GM19239 (cell line): ENCODE measurements around the gene SLC12A7.
"Not testable (repeated sequence)": the region's sequence is repeated elsewhere in the genome, so short reads cannot be mapped to it uniquely, and the experiment has no call there.

Experiments used
- DNase-seq: peaks from one replicate; pipeline ENCODE4 v3.0.0; 2011; ENCODE audit warnings: low spot score; ENCODE audit not compliant: insufficient read length
- FAIRE-seq: peaks from 2 replicates; lab custom pipeline; 2011; peaks lifted over from hg19 to GRCh38; lab: Jason Lieb, UNC

The SLC12A7 gene

DNA sequence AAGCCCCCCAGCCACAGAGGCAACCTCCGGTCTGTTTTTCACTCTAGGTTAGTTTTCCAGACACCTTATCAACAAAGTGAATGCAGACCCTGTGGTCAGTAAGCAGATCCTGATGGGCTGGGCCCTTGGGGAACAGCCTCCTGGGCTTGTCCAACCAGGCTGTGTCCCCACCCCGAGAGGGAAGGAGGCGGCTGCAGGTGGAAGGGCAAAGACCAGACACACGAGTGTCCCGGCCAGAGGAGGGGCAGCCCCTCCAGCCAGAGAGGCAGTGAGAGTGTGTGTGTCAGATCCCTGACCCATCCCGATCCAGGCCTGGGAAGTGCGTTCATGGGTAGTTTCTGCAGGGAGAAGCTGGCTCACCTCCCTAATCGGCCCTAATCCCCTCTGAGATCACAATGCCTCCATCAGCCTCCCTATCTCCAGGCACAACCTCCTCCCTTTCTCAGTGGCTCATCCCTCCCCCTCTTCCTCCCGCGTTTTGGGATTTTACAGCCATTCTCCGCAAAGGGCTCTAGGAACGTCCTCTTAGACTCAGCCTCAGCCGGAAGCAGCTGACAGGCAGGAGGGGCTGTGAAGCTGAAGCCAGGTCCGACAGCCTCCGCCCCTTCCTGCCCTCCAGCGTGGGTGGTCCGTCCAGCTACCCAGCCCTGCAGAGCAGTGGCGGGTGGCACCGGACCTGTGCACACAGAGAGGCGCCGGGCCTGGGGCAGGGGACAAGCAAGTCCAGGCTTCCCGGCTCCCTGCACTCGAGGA, 9.7 kb downstream of the SLC12A7 start:
- no peak for DNase-seq
- no peak for FAIRE-seq

DNA sequence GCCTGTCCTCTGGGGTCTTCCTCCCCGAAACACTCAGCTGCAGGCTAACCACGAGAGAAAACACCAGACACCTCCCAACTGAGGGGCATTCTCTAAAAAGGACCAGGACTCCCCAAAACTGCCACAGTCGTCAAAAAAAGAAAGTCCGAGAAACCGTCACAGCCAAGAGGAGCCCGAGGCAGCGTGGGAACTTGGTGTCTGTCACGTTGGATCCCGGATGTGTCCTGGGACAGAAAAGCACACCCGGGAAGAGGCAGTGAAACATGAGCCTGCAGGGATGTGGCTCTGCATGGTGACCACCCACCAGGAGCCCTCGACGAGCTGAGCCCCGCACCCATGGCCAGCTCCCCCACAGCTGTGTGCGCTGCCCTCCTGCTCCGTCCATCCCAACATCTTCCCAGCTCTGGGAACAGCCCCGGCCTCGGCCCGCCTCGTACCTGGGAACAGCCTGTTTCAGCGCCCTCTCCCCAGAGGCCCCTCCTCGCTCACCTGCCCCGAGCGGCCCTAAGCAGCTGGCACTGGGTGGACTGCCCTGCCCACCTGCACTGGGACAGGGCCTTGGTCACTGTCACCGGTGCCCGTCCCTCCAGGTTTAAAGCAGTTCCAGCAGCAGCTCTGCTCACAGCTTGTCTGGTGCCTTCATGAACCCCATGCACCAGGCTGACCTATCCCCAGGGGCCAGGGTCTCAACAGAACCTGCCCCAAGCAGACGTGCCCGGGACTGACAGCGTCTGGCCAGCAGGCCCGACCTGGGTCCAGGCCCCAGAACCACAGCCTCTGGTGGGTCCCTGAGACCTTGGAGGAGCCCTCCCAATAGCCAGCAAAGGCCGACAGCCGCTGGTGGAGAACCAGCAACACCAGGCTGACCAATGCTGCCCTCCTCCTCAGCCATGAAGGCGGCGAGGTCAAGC, 10.9 kb downstream of the SLC12A7 start:
- DNase-seq (no peak), FAIRE-seq (no peak)

DNA sequence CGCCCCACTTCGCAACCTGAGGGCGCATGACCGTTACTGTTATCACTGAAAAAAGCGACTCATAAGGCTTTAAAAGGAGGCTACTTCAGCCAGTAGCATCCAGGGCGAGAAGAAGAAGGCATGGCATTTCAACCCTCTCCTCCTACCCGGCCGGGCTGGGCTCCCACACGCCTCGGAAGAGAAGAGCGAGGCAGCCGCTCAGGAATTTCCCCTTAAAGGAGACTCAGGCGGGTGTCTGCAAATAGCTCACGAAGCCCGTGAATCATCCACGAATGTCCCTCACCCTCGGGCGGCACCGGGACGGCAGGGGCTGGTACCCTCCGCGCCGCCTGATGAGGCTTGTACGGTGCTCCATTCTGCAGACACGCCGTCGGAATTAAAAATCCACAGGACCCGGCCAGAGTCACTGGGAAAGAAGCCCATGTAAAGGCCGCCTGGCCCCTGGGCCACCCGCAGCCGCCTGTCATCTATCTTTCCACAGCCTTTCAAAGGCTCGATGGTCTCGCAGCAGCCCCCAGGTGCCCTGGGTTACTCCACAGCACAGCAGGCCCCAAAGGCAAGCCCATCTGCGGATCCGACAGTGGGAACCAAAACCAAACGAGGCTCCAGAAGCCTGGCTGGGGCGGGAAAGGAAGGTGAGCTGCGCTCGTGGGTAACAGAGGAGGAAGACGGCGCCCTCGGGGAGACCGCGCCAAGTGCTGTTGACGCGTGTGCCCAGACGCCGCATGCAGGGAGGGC, 11.8 kb downstream of the SLC12A7 start:
- DNase-seq (no peak), FAIRE-seq (no peak)

DNA sequence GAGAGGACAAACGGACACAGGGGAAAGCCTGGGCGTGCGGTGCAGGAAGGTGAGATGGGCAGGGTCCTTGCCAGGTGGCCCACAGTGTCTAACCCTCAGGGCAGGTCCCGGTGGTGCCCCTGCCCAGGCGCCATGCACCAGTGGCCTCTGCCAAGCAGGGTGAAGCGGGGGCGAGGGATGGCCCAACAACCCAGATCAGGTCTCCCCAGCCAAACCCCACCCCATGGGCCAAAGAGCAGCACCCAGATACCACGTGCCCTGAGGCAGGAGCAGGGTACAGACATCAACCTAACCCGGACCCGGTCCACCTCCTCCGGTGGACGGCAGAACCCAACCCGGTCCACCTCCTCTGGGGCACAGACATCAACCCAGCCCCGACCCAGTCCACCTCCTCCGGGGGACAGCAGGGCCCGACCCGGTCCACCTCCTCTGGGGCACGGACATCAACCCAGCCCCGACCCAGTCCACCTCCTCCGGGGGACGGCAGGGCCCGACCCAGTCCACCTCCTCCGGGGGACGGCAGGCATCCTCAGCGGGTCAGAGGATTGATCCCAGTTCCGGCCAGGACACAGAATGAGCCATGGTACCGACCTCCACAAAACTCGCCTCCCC, 12.8 kb downstream of the SLC12A7 start:
- FAIRE-seq = no peak
- DNase-seq = no peak

DNA sequence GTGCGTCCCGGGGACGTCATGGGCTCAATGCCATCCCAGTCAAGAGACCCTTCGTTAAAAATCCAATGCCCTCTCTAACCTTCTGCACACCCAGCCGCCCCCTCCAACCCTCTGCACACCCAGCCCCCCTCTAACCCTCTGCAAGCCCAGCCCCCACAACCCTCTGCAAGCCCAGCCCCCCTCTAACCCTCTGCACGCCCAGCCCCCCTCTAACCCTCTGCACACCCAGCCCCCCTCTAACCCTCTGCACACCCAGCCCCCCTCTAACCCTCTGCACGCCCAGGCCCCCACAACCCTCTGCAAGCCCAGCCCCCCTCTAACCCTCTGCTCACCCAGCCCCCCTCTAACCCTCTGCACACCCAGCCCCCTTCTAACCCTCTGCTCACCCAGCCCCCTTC, 13.9 kb downstream of the SLC12A7 start:
- not testable (repeated sequence) for FAIRE-seq, DNase-seq

DNA sequence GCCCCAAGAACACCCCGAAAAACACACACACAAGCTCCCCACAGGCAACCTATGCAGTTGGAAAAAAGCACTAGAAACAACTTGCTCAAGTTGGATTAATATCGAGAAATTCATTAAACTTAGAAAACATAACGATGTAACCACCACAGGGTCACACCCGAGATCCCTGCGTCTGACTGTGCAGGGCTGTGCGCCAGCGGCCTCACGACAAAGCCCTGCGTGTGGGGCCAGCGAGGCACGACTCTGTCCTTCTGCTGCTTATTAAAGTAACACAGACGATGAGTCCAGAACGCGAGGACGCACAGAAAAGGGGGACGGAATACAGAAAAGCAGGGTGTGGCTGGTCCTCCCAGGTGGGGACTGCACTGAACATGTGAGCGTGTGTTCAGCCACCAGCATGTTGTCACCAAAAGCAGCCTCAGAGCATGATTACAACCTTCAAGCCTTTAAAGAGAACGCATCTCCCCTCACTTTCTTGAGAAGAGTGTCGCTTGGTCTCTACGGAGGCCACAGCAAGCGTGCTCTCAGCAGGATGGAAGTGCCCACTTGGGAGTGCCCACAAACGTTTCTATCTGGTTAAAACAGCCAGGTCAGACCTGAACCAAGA, 14.4 kb downstream of the SLC12A7 start:
- no peak for FAIRE-seq
- no peak for DNase-seq

DNA sequence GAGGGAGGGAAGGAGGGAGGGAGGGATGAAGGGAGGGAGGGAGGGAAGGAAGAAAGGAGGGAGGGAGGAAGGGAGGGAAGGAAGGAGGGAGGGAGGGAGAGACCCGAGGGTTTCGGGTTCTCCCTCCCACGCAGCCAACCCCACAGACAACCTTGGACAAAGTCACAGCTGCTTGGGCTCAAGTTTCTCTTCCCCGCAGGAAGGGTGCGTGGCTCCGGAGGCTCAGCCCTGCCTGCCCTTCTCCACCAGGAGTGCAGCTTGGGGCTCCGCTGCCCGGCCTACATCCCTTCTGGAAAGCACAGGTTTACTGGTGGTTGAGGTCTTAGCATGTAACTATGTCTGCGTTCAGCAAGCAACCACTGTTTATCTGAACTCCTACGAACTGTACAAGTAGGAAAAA, 15.0 kb downstream of the SLC12A7 start:
- DNase-seq = no peak
- no peak for FAIRE-seq

DNA sequence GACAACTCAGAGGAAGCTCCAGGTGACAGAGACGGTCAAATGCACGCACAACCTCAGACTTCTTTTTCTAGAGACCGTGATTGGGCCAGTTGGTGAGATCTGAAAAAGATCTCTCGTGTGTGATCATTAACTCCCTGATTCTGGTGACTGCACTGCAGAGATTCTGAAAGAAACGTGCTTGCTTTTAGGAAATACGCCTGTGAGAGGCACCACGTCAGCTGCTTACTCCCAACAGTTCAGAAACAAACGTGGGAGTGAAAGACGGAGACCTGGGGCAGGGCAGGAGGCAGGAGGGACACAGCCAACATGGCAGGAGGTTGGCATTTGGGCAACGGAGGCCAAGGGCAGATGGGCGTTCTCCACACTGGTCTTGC, 15.9 kb downstream of the SLC12A7 start:
- FAIRE-seq (no peak), DNase-seq (no peak)

DNA sequence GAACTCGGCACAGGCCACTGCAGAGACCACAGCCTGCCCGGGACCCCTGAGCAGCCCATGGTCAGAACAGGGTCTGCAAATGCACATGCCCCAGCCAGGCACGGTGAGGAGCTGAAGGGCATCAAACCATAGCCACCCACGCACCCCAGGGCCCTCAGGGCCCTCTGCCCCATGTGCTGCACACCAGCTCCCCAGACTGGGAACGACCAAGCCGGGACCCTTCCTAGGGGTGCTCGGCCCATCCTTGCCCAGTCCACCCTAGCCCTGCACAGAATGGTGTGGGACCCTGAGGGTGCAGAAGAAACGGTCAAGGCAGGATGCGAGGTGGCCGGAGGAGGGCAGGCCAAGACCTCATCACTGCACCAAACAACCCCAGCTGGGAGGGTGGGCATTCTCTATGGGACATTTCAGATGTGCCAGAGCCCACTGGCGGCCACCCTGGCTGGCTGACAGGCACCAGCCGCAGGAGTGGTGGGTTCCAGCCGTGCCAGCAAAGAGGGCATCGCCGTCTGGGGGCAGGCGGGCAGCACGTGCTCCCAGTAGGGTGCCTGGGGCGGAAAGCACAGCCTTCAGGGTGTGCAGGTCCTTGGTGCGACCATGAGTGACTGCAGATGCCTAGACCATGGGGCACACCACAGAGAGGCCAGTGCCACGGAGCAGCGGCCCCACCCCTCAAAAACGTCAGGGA, 16.4 kb downstream of the SLC12A7 start:
- FAIRE-seq (no peak), DNase-seq (no peak)

DNA sequence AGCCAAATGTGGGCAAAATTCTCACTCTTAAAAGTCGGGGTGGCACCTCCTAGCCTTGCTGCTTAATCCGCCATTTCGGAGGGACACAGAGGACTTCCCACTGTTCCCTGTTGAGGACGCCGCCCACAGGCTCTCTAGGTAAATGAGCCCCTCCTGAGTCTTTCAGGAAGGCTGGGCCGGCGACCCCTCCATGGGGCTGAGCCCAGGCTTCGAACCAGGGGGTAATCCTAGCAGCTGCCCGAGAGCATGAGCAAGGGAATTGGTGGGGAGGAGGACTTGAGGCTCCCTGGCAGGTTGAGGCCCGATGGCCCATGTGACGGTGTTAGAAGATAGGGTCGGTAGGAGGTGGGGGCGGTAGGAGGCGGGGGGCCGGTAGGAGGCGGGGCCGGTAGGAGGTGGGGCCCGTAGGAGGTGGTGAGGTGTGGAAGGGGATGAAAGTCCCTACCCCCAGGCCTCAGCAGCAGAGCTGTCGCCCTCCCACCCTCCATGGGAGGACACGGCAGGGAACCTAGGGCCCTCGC, 17.1 kb downstream of the SLC12A7 start:
- FAIRE-seq (no peak), DNase-seq (no peak)

DNA sequence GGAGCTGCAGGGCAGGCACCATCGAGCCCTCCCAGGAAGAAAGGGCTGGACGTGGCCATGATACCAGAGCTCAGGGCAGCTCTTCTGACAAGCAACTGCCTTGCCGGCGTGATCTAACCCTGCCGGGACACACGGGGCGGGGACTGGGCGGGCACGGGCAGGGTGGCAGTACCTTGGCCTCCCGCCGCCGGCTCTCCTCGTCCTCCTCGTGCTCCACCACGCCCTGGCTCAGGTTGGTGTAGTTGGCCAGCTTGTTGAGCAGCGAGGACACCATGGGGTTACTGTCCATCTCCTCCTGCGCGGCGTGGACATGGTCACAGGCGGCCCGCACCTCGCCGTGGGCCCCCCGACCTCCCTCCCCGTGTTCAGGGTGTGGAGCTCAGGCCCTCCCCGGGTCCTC, 18.5 kb downstream of the SLC12A7 start:
- DNase-seq (no peak), FAIRE-seq (no peak)

DNA sequence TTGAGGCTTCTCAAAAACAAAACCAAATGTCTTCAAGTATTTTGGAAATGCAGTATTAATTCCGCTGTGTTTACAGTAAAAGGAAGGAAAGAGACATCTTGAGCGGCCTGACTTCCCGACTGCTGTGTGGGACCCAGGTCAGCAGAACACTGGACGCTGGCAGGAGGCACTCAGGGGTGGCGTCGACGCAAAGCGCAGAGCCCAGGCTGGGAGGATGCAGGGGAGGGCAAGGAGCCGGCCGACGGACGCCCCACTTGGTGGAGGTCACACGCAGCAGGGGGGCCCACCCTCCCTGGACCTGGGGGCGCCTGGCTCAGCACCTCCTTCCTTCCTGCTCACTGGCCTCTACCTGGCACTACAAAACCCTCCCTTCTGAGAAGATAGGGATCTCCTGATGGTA, 19.7 kb downstream of the SLC12A7 start:
- FAIRE-seq (no peak), DNase-seq (no peak)

DNA sequence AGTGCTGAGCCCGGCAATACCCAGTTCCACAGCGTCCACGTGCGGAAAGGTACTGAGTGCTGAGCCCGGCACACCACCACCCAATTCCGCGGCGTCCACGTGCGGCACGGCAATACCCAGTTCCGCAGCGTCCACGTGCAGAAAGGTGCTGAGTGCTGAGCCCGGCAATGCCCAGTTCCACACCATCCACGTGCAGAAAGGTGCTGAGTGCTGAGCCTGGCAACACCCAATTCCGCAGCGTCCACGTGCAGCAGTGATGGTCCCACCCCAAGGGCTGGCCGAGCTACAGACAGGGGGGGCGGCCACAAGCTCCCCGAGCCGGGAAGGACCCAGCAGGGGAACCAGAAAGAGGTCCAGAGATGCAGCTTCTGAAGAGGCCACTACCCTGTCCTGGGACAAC, 20.2 kb downstream of the SLC12A7 start:
- DNase-seq (no peak), FAIRE-seq (no peak)

DNA sequence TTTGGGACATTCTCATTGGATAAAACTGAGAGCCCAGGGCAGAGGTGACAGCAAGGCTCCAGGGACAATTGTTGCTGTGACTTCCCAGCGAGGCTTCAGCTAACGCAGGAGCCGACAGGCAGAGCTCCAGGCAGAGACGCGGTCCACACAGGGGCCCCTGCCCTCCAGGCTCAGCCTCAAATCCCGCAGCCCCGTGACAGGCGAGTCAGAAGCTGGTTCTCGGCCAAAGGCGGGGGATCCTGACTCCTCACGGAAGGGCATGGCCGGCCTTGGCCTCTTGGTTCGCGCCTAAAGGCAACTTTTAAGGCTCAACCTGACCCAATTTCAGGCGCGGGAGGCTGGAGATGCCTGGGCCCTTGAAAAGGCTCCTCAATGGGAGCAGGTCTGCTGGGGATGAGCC, 21.3 kb downstream of the SLC12A7 start:
- FAIRE-seq (no peak), DNase-seq (no peak)

DNA sequence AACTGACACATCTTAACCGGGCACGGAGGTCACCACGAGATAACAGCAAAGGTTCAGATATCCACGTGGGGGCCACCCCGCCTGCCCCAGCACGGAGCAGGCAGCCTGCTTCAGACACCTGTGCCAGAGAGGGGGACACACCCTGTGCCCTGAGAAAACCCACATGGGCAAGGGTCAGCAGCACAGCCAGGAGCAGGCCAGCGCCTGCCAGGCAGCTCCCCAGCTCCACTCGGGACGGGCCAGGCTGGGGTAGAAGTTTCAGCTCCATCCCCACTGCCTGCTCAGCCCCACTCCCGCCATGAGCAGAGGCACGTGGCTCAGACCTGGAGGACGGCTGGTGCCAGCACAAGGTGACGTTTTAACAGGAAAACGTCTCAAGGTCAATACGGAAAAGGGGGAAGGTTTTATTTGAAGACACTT, 22.2 kb downstream of the SLC12A7 start:
- FAIRE-seq = no peak
- DNase-seq = no peak

DNA sequence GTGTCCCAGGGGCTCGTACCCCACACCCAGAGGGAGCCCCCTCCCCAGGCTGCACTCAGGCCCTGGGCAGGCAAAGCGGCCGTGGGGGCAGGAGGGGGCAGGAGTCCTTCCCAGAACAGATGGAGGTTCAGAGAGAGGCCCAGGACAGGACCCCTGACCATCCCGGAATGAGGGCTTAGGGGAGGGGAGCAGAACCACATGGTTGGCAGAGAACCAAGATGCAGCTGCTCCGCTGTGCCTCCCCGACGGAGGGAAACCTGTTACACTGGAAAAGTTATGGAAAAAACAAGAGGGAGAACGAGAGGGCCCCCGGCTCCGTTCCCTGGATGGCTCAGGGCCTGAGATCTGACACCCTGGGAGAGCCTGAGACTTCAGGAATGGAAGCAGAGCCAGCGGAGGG, 22.7 kb downstream of the SLC12A7 start:
- FAIRE-seq (no peak), DNase-seq (no peak)

DNA sequence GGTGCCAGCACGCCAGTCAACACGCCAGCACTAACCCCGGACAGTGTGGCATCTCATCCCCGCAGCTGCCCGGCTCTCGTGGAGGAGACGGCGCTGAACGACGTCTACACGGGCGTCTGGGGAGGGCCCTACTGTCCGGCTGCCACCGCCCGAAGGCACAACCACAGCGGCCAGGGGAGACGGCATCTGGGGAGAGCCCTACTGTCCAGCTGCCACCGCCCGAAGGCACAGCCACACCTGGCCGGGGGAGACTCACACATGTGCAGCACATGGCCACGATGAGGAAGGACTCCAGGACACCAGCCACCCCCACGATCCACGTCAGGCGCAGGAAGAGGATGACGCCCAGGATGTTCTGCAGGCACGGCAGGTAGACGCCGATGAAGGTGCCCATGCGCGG, 23.1 kb downstream of the SLC12A7 start:
- DNase-seq = no peak
- no peak for FAIRE-seq

DNA sequence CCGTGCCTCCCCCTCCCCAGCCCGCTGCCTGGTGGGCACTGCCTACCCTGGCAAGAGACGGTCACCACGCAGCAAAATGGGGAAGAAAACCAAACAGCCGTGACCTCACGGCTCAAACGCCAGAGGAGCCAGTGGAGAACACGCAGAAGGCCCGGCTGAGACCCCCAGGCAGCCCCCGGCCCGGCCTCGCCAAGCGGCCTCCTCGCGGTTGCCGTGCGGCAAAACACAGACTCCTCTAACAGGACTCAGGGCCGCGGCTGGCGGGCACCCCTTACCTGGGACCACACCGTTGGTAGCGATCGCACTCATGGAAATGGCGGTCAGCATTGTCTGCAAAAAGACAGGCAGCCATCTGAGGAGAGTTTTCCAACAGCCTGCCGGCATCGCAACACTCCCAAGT, 23.8 kb downstream of the SLC12A7 start:
- DNase-seq = no peak
- no peak for FAIRE-seq

DNA sequence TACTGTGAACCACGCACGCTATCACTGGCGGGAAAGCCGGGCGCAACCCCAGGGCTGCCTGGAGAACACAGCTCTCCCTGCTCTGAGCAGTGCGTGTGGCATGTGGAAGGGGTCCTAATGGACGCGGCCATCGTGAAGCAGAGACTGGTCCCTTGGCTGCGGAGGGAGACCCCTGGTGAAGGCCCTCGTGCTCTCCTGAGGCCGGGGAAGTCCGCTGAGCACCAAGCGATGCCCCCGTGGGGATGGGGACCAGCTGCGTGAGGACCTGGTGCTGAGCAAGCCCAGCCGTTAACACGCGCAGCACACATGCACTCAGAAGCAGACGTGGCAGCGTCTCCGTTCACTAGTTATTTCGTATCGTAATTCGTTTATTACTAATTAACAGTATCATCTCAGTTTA, 24.4 kb downstream of the SLC12A7 start:
- DNase-seq = no peak
- FAIRE-seq = no peak
